HTR-8/SVneo (cell line): ENCODE measurements around the gene STAT1.

ENCODE experiments used
- DNase-seq: peaks from one replicate; pipeline ENCODE4 v3.0.0; 2011; ENCODE audit warnings: low spot score, mixed read lengths; ENCODE audit not compliant: insufficient read length
- FAIRE-seq: peaks from 2 replicates; lab custom pipeline; 2011; peaks lifted over from hg19 to GRCh38; lab: Jason Lieb, UNC

Gene STAT1

DNA sequence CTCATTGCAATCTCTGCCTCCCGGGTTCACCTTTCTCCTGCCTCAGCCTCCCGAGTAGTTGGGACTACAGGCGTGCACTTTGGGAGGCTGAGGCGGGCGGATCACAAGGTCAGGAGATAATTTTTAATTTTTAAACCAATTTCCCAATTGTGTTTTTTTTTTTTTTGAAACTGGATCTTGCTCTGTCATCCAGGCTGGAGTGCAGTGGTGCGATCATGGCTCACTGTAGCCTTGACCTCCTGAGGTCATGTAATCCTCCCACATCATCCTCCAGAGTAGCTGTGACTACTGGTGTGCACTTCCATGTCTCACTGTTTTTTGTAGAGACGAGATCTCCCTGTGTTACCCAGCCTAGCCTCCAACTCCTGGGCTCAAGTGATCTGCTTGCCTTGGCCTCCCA is 84.1 kb downstream of the STAT1 start:
- DNase-seq (no peak), FAIRE-seq (peak; percentile 28)

- DNase-seq = no peak
- FAIRE-seq = no peak
Measured at GRCh38 chr2:190927301-190927700, 86.7 kb downstream of the STAT1 start.

- DNase-seq = no peak
- FAIRE-seq = peak; percentile 49
Measured at GRCh38 chr2:190922376-190922775, 91.6 kb downstream of the STAT1 start.

DNA sequence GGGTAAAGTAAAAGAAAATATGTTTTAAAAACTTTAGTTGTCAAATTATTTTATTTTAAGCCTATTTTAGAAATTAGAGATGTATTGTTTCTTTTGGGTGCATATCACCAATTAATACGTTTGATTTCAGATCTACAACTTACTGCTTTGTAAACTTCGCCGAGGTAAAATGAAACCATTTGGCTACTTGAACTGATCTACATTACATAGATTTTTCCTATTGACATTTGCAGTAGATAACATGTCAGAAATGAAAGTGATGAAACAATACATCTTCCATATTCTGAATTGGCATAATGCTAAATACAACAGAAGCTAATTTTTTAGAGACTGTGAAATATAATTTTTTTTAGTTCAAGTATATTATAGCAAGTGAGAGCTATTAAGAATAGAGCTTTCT is 93.9 kb downstream of the STAT1 start:
- FAIRE-seq (peak; percentile 44), DNase-seq (no peak)
